ENCODE data around the gene PICK1.

Gene PICK1

GRCh38 chr22:38056969-38057891 lies at the start of gene PICK1:
TSS of gene PICK1 (plus strand) at chr22:38057404. CDS start at chr22:38057810, 406 bp downstream.
- peak; percentile 88 for DNase-seq (ENCODE audit: low read depth)
- TF ChIP-seq, protein P1, sequence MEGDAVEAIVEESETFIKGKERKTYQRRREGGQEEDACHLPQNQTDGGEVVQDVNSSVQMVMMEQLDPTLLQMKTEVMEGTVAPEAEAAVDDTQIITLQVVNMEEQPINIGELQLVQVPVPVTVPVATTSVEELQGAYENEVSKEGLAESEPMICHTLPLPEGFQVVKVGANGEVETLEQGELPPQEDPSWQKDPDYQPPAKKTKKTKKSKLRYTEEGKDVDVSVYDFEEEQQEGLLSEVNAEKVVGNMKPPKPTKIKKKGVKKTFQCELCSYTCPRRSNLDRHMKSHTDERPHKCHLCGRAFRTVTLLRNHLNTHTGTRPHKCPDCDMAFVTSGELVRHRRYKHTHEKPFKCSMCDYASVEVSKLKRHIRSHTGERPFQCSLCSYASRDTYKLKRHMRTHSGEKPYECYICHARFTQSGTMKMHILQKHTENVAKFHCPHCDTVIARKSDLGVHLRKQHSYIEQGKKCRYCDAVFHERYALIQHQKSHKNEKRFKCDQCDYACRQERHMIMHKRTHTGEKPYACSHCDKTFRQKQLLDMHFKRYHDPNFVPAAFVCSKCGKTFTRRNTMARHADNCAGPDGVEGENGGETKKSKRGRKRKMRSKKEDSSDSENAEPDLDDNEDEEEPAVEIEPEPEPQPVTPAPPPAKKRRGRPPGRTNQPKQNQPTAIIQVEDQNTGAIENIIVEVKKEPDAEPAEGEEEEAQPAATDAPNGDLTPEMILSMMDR (conservative IDR thresholded peaks at IDR 0.05; ENCODE audit: low read length), result no peak
- H3K4me3 ChIP-seq (ENCODE audit: low read length), result peak within 1 kb of the TSS; percentile 76

DNA sequence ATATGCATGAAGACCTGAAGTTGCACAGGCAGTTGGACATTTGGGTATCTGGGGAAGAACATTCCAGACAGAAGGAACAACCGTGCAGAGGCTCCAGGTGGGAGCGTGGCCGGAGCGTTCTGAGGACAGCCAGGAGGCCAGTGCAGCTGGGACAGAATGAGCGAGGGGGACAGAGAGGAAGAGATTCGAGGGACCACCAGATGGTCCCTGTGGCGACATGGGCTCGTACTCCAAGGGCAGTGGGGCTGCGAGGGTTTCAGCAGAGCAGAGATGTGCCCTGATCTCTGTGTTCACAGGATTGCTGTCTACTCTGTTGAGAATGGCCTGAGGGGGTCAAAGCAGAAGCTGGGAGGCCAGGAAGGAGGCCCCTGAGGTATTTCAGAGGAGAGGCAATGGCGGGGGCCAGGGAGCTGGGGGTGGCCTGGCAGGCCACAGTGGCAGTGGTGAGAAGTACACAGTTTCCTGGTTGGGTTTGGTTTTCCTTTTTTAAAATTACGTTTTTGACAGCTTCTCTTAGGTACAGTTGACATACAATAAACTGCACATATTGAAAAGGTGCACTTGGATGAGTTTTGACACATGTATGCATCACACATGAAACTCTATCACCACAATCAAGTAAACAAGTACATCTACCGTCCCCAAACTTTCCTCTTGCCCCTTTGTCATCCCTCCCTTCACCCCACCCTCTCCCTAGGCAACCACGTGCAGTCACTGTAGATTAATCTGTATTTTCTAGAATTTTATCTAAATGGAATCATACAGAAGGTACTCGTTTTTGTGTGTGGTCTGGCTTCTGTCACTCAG lies 48.0 kb upstream of the PICK1 start:
- TF ChIP-seq, protein P1 (conservative IDR thresholded peaks at IDR 0.05; ENCODE audit: low read length), result no peak
- no peak overlapping the region for H3K4me3 ChIP-seq (ENCODE audit: low read length)
- no peak for DNase-seq (ENCODE audit: low read depth)

DNA sequence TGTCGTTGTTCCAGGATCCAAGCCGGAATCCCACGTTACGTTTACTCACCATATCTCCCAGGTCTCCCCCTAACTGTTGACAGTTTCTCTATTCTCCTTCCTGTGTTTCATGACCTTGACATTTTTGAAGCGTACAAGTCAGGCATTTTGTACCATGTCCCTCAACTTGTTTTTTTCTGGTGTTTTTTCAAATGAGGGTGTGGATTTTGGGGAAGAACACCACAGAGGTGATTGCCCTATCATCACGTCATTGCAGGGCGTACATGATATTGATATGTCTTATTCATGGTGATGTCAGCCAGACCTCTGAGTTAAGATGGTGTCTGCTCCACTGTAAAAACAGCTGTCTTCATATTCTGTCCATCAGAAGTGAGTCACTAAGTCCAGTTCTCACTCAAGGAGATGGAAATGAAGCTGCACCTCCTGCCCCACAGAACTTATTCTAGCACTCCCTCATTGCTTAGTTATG lies 44.6 kb upstream of the PICK1 start:
- DNase-seq (ENCODE audit: low read depth), result no peak
- TF ChIP-seq, protein P1 (conservative IDR thresholded peaks at IDR 0.05; ENCODE audit: low read length), result no peak
- H3K4me3 ChIP-seq (ENCODE audit: low read length), result no peak overlapping the region

GRCh38 chr22:38014083-38014482 lies 43.1 kb upstream of the PICK1 start:
- TF ChIP-seq, protein P1 (conservative IDR thresholded peaks at IDR 0.05; ENCODE audit: low read length), result no peak
- DNase-seq (ENCODE audit: low read depth), result no peak
- no peak overlapping the region for H3K4me3 ChIP-seq (ENCODE audit: low read length)

GRCh38 chr22:38016182-38017151 lies 40.7 kb upstream of the PICK1 start:
- TF ChIP-seq, protein P1 (conservative IDR thresholded peaks at IDR 0.05; ENCODE audit: low read length), result no peak
- DNase-seq (ENCODE audit: low read depth), result peak; percentile 43
- H3K4me3 ChIP-seq (ENCODE audit: low read length), result no peak overlapping the region

DNA sequence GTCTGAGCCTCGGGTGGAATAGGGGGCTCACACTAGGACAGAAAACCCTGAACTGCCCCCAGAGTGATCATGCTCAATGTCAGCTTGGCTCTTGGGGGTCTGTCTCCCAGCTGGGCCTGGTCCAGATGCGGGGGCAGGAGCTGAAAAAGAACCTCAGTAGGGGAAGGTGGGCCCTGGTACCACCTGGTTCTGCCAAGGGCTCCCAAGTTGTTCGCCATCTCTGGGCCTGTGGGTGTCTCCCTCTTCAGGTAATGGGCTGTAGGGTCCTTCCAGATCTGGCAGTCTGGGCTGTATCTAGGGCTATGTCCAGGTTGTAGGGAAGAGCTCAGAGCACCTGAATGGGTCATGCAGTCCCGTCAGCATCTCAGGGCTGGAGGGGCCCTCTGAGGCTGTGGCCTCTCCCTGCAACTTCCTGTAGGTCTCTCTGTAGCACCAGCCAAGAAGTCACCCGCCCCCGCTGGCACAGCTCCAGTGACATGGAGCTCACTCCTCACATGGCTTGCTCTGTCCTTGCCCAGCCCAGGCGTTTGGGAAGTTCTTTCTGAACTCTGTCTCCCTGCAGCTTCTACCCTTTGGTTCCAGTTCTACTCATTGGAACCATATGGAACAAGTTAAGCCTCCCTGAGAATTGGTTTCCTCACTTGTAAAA lies 39.8 kb upstream of the PICK1 start:
- peak; percentile 65 for DNase-seq (ENCODE audit: low read depth)
- TF ChIP-seq, protein P1 (conservative IDR thresholded peaks at IDR 0.05; ENCODE audit: low read length), result no peak
- H3K4me3 ChIP-seq (ENCODE audit: low read length), result no peak overlapping the region
